GM21825 (cell line): ENCODE results near the gene NIPAL4.

ENCODE experiments used
- ATAC-seq: cut with Tn5 transposase; IDR thresholded peaks from one replicate; pipeline ENCODE4 v1.9.1; 2021; ENCODE audit warnings: mild to moderate bottlenecking, moderate library complexity; ENCODE audit not compliant: unreplicated experiment

Gene NIPAL4

DNA sequence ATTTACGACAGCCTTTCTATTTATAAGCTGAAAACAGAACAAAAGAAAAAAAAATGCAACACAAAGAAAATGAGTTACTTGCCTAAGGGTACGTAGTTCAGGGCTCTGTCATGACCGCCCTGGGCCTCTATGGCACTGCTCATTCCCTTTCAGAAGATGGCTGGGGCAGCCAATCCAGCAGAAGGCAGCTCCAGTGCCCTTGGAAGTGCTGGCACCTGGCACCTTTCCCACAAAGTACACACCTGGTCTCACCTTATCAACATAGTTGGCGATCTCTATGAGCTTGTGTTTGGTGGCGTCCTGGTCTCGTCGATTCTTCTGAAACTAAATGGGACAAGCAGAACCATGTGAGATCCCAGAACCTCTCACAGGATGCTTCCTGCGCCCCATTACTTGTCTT, 53.2 kb downstream of the NIPAL4 start:
- ATAC-seq, result no peak

DNA sequence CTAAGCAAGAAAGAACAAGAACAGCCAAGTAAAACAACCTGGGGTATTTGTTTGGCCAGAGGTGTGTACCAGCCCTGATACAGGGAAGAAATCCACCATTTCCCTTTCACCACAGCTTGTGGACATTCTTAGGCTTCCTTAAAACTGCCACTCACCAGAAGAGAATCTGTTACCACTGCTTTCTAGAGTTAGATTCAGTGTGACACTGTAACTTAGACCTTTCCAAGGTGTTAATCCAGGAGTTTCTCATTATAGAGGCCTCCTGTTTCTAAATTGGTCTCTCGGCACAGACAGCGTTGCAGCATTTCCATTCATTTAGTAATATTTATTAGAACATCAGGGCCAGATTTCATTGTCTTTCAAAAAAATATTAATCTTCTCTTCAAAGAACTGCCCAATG, 55.0 kb downstream of the NIPAL4 start:
- no peak for ATAC-seq

DNA sequence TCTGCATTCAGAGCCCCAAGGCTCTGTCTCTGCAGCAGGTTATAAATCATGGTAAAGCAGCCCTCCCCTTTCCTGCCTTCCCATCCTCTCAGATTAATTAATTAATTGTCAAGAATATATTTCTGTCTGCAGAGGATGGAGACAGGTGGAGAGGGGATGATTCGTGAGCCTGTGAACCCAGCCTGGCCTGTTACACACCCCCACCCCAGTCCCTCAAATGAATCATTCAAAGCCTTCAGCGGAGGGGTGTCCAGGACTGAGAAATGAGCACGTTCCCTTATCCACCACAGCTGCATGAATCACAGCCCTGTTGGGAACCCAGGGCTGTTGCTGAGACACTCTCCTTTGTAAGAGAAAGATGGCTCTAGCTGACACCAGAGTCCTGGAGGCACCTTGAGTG, 56.0 kb downstream of the NIPAL4 start:
- ATAC-seq, result no peak

DNA sequence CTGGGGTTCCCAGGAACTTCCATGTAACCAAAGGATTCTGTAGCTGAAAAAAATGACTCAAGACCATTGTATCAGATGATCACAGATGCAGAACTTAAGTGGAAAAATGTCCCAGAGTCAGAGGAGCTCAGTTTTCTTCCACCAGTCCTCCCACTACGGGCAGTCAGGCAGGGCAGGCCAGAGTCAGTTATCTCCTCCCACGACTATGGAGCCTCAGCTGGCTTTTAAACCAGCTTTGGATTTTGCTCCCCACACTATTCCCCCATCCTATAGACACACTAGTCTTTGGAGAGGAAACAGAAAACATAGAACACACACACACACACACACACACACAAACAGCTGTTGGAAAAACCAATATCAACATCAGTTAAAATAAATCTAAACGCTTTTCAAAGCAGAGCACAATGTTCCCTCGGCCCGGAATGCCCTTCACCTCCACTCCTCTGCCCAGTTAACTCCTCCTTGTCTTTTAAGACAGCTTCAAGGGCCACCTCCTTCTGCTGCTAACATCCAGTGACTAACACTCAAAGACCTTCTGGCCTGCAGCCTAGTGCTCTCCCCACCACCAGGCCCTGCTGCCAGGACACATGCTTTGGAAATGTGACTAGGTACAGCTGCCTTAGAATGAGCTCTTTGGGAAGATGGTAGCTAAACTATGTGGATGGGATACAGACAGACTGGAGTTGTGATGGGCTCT, 56.8 kb downstream of the NIPAL4 start:
- no peak for ATAC-seq

DNA sequence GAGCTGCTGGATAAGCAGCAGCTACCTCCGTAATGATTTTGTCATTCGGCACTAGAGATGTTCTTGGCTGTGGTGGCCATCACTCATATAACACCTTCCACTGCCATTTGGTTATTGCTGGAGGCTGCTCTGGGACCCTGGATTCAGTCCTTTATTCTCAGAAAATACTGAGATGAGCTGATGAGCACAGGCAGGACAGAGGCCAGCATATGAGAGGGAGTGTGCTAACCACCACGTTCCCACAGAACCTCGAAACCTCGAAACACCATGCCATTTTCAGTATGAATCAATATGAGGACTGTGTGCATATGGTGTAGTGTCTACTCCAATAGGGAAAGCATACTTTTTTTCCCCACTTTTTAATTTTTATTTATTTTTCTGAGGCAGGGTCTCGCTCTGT, 59.0 kb downstream of the NIPAL4 start:
- ATAC-seq, result no peak

DNA sequence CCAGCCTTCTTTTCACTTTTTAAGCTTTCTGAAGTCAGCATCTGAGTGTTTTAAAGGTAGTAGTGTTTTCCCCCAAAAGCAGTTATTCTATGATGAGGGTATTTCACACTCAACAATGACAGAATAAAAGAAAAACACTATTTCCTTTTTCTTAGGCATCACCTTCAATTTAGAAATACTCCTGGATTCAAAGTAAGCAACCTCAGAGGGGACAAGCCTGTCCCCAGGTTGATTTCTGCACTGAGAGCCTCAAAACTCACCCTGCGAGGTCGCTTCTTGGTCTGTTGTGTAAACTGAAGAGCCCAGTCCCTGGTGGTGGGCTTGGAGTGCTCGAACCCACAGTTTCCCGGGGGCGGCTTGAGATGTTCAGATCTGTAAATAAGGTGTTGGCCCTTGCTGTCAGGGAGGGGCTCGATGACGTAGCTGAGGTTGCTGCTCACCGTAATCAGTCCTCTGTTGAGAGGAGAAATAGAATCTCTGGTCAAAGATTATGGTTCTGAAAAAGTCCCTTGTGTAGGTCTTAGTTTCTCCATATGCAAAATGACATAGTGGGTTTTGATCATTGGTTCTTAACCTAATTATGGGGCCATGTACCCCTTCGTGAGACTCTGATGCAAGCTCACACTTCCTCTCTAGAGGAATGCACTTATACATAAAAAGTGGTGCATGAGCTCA, 59.7 kb downstream of the NIPAL4 start:
- peak; percentile 51 for ATAC-seq

DNA sequence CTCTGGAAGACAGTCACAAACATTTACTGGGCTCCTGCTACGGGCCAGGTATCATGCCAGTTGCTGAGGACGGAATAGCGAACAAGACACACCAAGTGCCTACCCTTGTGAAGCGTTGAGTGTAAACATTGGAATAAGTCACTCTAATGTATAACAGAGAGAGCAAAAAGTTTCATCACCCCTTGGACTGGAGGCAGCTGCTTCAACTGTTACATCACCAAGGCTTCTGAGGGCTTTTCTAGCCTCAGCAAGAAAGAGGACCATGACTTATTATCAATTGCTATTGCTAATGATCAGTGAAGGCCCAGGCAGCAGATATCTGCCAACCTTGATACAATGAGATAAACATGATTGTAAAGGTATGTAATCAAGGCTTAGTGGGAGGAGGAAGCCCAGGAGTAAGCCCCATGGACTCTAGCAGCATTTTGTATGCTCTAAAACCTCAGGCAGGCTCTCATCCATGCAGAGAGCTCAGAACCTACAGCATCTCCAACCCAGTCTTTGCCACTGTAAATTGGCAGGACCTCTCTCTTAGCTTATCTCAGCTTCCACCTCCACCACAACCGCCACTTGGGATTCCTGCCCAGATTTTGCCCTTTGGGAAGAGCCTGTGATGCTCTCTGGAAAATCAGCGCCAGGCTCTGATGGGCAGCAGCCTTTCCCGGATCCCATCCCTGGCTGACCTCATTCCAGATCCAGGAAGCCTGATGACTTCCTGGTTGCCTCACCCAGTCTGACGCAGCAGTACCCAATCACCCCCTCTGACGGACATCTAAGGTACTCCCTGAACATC, 61.1 kb downstream of the NIPAL4 start:
- ATAC-seq, result no peak

DNA sequence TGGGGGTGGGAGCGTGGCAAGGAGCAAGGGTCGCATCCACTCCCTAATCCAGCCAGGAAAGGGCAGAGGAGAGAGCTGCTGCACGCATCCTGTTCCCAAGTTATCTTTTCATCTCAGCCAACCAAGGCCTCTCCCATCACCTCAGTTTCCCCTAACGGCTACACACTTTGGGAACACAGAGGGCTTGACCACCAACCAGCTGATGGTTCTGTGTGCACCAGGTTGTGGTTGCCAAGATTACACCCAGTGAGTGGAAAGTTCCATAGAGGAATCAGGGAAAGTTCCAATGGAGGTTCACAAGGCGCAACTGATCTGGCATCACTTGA, 61.7 kb downstream of the NIPAL4 start:
- no peak for ATAC-seq

DNA sequence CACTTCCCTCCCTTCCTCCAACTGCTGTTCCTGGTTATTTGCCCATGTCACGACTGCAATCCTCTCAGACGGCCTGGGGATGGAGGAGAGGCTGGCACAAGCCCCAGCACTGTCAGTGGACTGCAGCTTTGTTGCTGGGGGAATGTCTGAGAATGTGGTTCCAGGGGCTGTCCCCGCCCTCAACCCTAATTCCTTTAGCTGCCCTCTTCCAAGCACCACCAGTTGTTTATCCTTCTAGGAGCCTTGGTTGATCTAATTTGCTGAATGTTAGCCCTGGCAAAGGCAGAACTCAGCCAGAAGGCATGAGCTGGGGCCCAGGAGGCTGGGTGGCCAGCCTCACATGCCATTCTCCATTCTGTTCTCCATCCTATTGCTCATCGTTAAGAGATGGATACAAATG, 64.0 kb downstream of the NIPAL4 start:
- no peak for ATAC-seq
